Measurements from ENCODE around the gene ADAD2.

DNA sequence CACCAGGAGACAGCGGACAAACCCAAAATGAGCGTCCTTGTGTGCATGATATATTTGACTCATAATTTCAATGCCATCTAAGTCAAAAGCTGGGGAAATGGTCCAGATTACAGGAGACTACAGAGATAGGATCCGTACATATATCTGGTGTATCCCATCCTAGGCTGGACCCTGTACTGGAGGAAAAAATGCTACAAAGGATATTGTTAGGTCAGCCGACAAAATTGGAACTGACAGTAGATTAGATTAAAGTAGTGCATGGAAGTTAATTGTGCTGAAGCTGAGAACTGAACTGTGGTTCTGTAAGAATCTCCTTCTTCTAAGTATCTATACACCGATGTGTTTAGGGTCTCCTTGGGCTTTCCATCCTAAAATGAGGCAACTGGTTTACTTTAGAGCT lies 24.6 kb downstream of the ADAD2 start:
- TF ChIP-seq ZFP3 (CRISPR knock-in tag; IDR thresholded peaks at IDR 0.05) (no peak), ZFP30 (CRISPR knock-in tag; IDR thresholded peaks at IDR 0.05) (no peak), ARNTL (CRISPR knock-in tag; IDR thresholded peaks at IDR 0.05; ENCODE audit: borderline replicate concordance, low read depth) (no peak), ISL1 (CRISPR knock-in tag; IDR thresholded peaks at IDR 0.05) (no peak), TCF4 (CRISPR knock-in tag; IDR thresholded peaks at IDR 0.05; ENCODE audit: borderline replicate concordance) (peak; percentile 44; the same call in 1 of the 2 replicates), TOX (CRISPR knock-in tag; IDR thresholded peaks at IDR 0.05; ENCODE audit: borderline replicate concordance) (no peak)
- TF ChIP-seq, protein P1, sequence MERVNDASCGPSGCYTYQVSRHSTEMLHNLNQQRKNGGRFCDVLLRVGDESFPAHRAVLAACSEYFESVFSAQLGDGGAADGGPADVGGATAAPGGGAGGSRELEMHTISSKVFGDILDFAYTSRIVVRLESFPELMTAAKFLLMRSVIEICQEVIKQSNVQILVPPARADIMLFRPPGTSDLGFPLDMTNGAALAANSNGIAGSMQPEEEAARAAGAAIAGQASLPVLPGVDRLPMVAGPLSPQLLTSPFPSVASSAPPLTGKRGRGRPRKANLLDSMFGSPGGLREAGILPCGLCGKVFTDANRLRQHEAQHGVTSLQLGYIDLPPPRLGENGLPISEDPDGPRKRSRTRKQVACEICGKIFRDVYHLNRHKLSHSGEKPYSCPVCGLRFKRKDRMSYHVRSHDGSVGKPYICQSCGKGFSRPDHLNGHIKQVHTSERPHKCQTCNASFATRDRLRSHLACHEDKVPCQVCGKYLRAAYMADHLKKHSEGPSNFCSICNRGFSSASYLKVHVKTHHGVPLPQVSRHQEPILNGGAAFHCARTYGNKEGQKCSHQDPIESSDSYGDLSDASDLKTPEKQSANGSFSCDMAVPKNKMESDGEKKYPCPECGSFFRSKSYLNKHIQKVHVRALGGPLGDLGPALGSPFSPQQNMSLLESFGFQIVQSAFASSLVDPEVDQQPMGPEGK (CRISPR knock-in tag; IDR thresholded peaks at IDR 0.05; ENCODE audit: borderline replicate concordance) = no peak
